Measurements from ENCODE around the gene RNF187.

Gene RNF187

GRCh38 chr1:228452194-228453021, 34.8 kb upstream of the RNF187 start:
- Histone ChIP-seq H3K27me3 (ENCODE audit: control insufficient read depth, insufficient read depth, low read length) (peaks cover 20% of the 10 kb centered on the region), H3K9ac (ENCODE audit: low read depth, low read length) (no peak overlapping the region), H3K36me3 (ENCODE audit: insufficient read depth, low read length) (no peaks in the 10 kb centered on the region), H3K4me3 (ENCODE audit: low read length) (no peak overlapping the region), H3K4me1 (ENCODE audit: control insufficient read depth, insufficient read depth, low read length) (peaks cover 10% of the 10 kb centered on the region), H3K4me2 (ENCODE audit: low read length) (no peak overlapping the region), H3K9me3 (replicated peaks; ENCODE audit: low read length) (no peaks in the 10 kb centered on the region)

- Histone ChIP-seq H3K4me1 (ENCODE audit: control insufficient read depth, insufficient read depth, low read length) (peaks cover 10% of the 10 kb centered on the region), H3K9ac (ENCODE audit: low read depth, low read length) (no peak overlapping the region), H3K27me3 (ENCODE audit: control insufficient read depth, insufficient read depth, low read length) (peaks cover 14% of the 10 kb centered on the region), H3K4me2 (ENCODE audit: low read length) (no peak overlapping the region), H3K4me3 (ENCODE audit: low read length) (no peak overlapping the region), H3K9me3 (replicated peaks; ENCODE audit: low read length) (no peaks in the 10 kb centered on the region), H3K36me3 (ENCODE audit: insufficient read depth, low read length) (no peaks in the 10 kb centered on the region)
Measured at GRCh38 chr1:228453022-228453560, 34.1 kb upstream of the RNF187 start.

GRCh38 chr1:228453614-228454013, 33.6 kb upstream of the RNF187 start:
- Histone ChIP-seq H3K4me3 (ENCODE audit: low read length) (no peak overlapping the region), H3K9ac (ENCODE audit: low read depth, low read length) (no peak overlapping the region), H3K9me3 (replicated peaks; ENCODE audit: low read length) (no peaks in the 10 kb centered on the region), H3K4me1 (ENCODE audit: control insufficient read depth, insufficient read depth, low read length) (peaks cover 12% of the 10 kb centered on the region), H3K27me3 (ENCODE audit: control insufficient read depth, insufficient read depth, low read length) (peaks cover 14% of the 10 kb centered on the region), H3K36me3 (ENCODE audit: insufficient read depth, low read length) (no peaks in the 10 kb centered on the region), H3K4me2 (ENCODE audit: low read length) (no peak overlapping the region)

- Histone ChIP-seq H3K4me1 (ENCODE audit: control insufficient read depth, insufficient read depth, low read length) (peaks cover 16% of the 10 kb centered on the region), H3K36me3 (ENCODE audit: insufficient read depth, low read length) (no peaks in the 10 kb centered on the region), H3K9me3 (replicated peaks; ENCODE audit: low read length) (no peaks in the 10 kb centered on the region), H3K9ac (ENCODE audit: low read depth, low read length) (no peak overlapping the region), H3K27me3 (ENCODE audit: control insufficient read depth, insufficient read depth, low read length) (peaks cover 11% of the 10 kb centered on the region), H3K4me2 (ENCODE audit: low read length) (no peak overlapping the region), H3K4me3 (ENCODE audit: low read length) (no peak overlapping the region)
Measured at GRCh38 chr1:228454238-228454637, 32.9 kb upstream of the RNF187 start.

GRCh38 chr1:228455715-228456114, 31.5 kb upstream of the RNF187 start:
- Histone ChIP-seq H3K9me3 (replicated peaks; ENCODE audit: low read length) (no peaks in the 10 kb centered on the region), H3K36me3 (ENCODE audit: insufficient read depth, low read length) (no peaks in the 10 kb centered on the region), H3K27me3 (ENCODE audit: control insufficient read depth, insufficient read depth, low read length) (no peaks in the 10 kb centered on the region), H3K4me2 (ENCODE audit: low read length) (no peak overlapping the region), H3K9ac (ENCODE audit: low read depth, low read length) (no peak overlapping the region), H3K4me1 (ENCODE audit: control insufficient read depth, insufficient read depth, low read length) (peaks cover 19% of the 10 kb centered on the region), H3K4me3 (ENCODE audit: low read length) (no peak overlapping the region)

GRCh38 chr1:228456252-228457016, 30.7 kb upstream of the RNF187 start:
- Histone ChIP-seq H3K4me1 (ENCODE audit: control insufficient read depth, insufficient read depth, low read length) (peaks cover 19% of the 10 kb centered on the region), H3K9ac (ENCODE audit: low read depth, low read length) (peak overlapping the region; percentile 60), H3K4me2 (ENCODE audit: low read length) (peak overlapping the region; percentile 90), H3K36me3 (ENCODE audit: insufficient read depth, low read length) (no peaks in the 10 kb centered on the region), H3K27me3 (ENCODE audit: control insufficient read depth, insufficient read depth, low read length) (peaks cover 4% of the 10 kb centered on the region), H3K9me3 (replicated peaks; ENCODE audit: low read length) (no peaks in the 10 kb centered on the region), H3K4me3 (ENCODE audit: low read length) (peak overlapping the region; percentile 77)

- Histone ChIP-seq H3K4me3 (ENCODE audit: low read length) (peak overlapping the region; percentile 77), H3K4me1 (ENCODE audit: control insufficient read depth, insufficient read depth, low read length) (peaks cover 19% of the 10 kb centered on the region), H3K36me3 (ENCODE audit: insufficient read depth, low read length) (no peaks in the 10 kb centered on the region), H3K4me2 (ENCODE audit: low read length) (peak overlapping the region; percentile 90), H3K9ac (ENCODE audit: low read depth, low read length) (peak overlapping the region; percentile 60), H3K27me3 (ENCODE audit: control insufficient read depth, insufficient read depth, low read length) (peaks cover 10% of the 10 kb centered on the region), H3K9me3 (replicated peaks; ENCODE audit: low read length) (no peaks in the 10 kb centered on the region)
Measured at GRCh38 chr1:228457017-228457395, 30.2 kb upstream of the RNF187 start.

GRCh38 chr1:228457396-228458176, 29.6 kb upstream of the RNF187 start:
- H3K4me3 ChIP-seq (ENCODE audit: low read length): peak overlapping the region; percentile 77
- no peaks in the 10 kb centered on the region for H3K9me3 ChIP-seq (replicated peaks; ENCODE audit: low read length)
- peak overlapping the region; percentile 60 for H3K9ac ChIP-seq (ENCODE audit: low read depth, low read length)
- peak overlapping the region; percentile 90 for H3K4me2 ChIP-seq (ENCODE audit: low read length)
- H3K4me1 ChIP-seq (ENCODE audit: control insufficient read depth, insufficient read depth, low read length): peaks cover 19% of the 10 kb centered on the region
- peaks cover 14% of the 10 kb centered on the region for H3K27me3 ChIP-seq (ENCODE audit: control insufficient read depth, insufficient read depth, low read length)
- no peaks in the 10 kb centered on the region for H3K36me3 ChIP-seq (ENCODE audit: insufficient read depth, low read length)

- peak overlapping the region; percentile 90 for H3K4me2 ChIP-seq (ENCODE audit: low read length)
- H3K4me3 ChIP-seq (ENCODE audit: low read length): peak overlapping the region; percentile 77
- no peaks in the 10 kb centered on the region for H3K36me3 ChIP-seq (ENCODE audit: insufficient read depth, low read length)
- no peaks in the 10 kb centered on the region for H3K9me3 ChIP-seq (replicated peaks; ENCODE audit: low read length)
- H3K27me3 ChIP-seq (ENCODE audit: control insufficient read depth, insufficient read depth, low read length): peaks cover 31% of the 10 kb centered on the region
- no peak overlapping the region for H3K9ac ChIP-seq (ENCODE audit: low read depth, low read length)
- H3K4me1 ChIP-seq (ENCODE audit: control insufficient read depth, insufficient read depth, low read length): peaks cover 19% of the 10 kb centered on the region
Measured at GRCh38 chr1:228459091-228459993, 27.8 kb upstream of the RNF187 start.

GRCh38 chr1:228460821-228461220, 26.4 kb upstream of the RNF187 start:
- Histone ChIP-seq H3K4me1 (ENCODE audit: control insufficient read depth, insufficient read depth, low read length) (peaks cover 19% of the 10 kb centered on the region), H3K4me3 (ENCODE audit: low read length) (no peak overlapping the region), H3K27me3 (ENCODE audit: control insufficient read depth, insufficient read depth, low read length) (peaks cover 46% of the 10 kb centered on the region), H3K36me3 (ENCODE audit: insufficient read depth, low read length) (no peaks in the 10 kb centered on the region), H3K9me3 (replicated peaks; ENCODE audit: low read length) (no peaks in the 10 kb centered on the region), H3K4me2 (ENCODE audit: low read length) (no peak overlapping the region), H3K9ac (ENCODE audit: low read depth, low read length) (no peak overlapping the region)

All from skeletal muscle satellite cell (primary cell).